K562 (cell line): ENCODE results near the gene TBC1D1. TPM values are rescaled to one million over a fixed set of nuclear protein-coding genes. Genes with fewer than 3 reads are reported as not detected.

Experiments used
- ATAC-seq: fragments of 200-7000 bp; cut with Tn5 transposase; 3 replicates; pipeline ENCODE4 v1.9.1; 2020; ENCODE audit warnings: moderate library complexity
- BruUV-seq: library from RNA; stranded (reverse); fragments of 400-500 nt; replicated peaks from 2 replicates; lab custom pipeline; 2021; lab: Mats Ljungman, UMichigan
- CTCF ChIA-PET: fragments of 300-600 bp; formaldehyde crosslinking; extraction: SDS; loops from one replicate; lab custom pipeline; 2021; ENCODE audit warnings: low intra/inter-chr PET ratio; lab: Yijun Ruan, JAX
- POLR2A ChIA-PET: fragments of 300-600, 350-650 bp; sonication (Branson Sonifier 250); formaldehyde crosslinking; extraction: SDS; loops from one replicate; lab custom pipeline; 2021; ENCODE audit warnings: antibody characterized with exemption, inconsistent platforms; lab: Yijun Ruan, JAX
- DNase-seq, 4 experiments: peaks; one replicate each; pipeline versions ENCODE4 v3.0.0 to v3.0.0-alpha.2; 2011 to 2018; ENCODE audit warnings: low spot score in 3 of 4, mixed read lengths in 3 of 4; ENCODE audit errors: extremely low read depth in 1 of 4
- FAIRE-seq: peaks from 2 replicates; lab custom pipeline; 2011; peaks lifted over from hg19 to GRCh38; lab: Jason Lieb, UNC
- H2AFZ ChIP-seq: 2 replicates; pipeline ENCODE4 v1.6.0; 2011; ENCODE audit warnings: low read depth, low read length, control low read depth, inconsistent platforms
- H3K27ac ChIP-seq: fragments of 200-600 bp; 3 replicates; pipeline ENCODE4 v1.8.0; 2011; ENCODE audit warnings: low read depth, mild to moderate bottlenecking, control low read depth, inconsistent platforms, low read length, moderate library complexity, mixed read lengths; ENCODE audit errors: extremely low read depth
- H3K27me3 ChIP-seq, 2 experiments: fragments of 300-600 bp in 1 of 2; 2 replicates in 1 of 2; 3 replicates in 1 of 2; pipeline versions ENCODE4 v1.6.0 to v1.8.0; 2011; ENCODE audit warnings: inconsistent platforms in 2 of 2, low read length in 2 of 2, mild to moderate bottlenecking in 1 of 2, mixed read lengths in 1 of 2, moderate library complexity in 1 of 2; ENCODE audit not compliant: control insufficient read depth in 2 of 2, insufficient read depth in 2 of 2
- H3K36me3 ChIP-seq: fragments of 300-600 bp; 3 replicates; pipeline ENCODE4 v1.8.0; 2011; ENCODE audit warnings: mild to moderate bottlenecking, low read length, inconsistent platforms; ENCODE audit not compliant: control insufficient read depth, insufficient read depth
- H3K4me1 ChIP-seq, 2 experiments: fragments of 200-600 bp in 1 of 2; replicated peaks in 1 of 2; 2 replicates in 1 of 2; 3 replicates in 1 of 2; pipeline versions ENCODE4 v1.5.1 to v1.8.0; 2011; ENCODE audit warnings: inconsistent platforms in 2 of 2, low read length in 2 of 2, mild to moderate bottlenecking in 1 of 2, mixed read lengths in 1 of 2, moderate library complexity in 1 of 2; ENCODE audit not compliant: control insufficient read depth in 2 of 2, insufficient read depth in 2 of 2
- H3K4me2 ChIP-seq: 2 replicates; pipeline ENCODE4 v1.6.1; 2011; ENCODE audit warnings: low read length, control low read depth, inconsistent platforms, mixed read lengths; ENCODE audit not compliant: insufficient read depth
- H3K4me3 ChIP-seq: fragments of 200-600 bp; sonication (generic), shearing (Covaris generic); 2 replicates; pipeline ENCODE4 v1.5.1; 2016; ENCODE audit warnings: control low read depth, inconsistent platforms
- H3K79me2 ChIP-seq: fragments of 200-600 bp; 3 replicates; pipeline ENCODE4 v1.8.0; 2011; ENCODE audit warnings: low read length, inconsistent platforms; ENCODE audit not compliant: control insufficient read depth, insufficient read depth
- H3K9ac ChIP-seq, 2 experiments: 2 replicates each; pipeline versions ENCODE4 v1.6.0 to v1.6.1; 2011; ENCODE audit warnings: low read depth in 2 of 2, low read length in 2 of 2, control low read depth in 1 of 2, inconsistent platforms in 1 of 2, mild to moderate bottlenecking in 1 of 2, mixed read lengths in 1 of 2; ENCODE audit not compliant: insufficient read depth in 1 of 2
- H3K9me1 ChIP-seq: one replicate; pipeline ENCODE4 v1.6.0; 2011; ENCODE audit warnings: inconsistent platforms, mild to moderate bottlenecking, low read length, moderate library complexity; ENCODE audit not compliant: control insufficient read depth, insufficient read depth
- H3K9me3 ChIP-seq: replicated peaks from 2 replicates; pipeline ENCODE4 v1.5.1; 2011; ENCODE audit warnings: low read depth, low read length, inconsistent platforms; ENCODE audit not compliant: control insufficient read depth, insufficient read depth
- H4K20me1 ChIP-seq: replicated peaks from 2 replicates; pipeline ENCODE4 v1.6.1; 2011; ENCODE audit warnings: low read length, inconsistent platforms, mixed read lengths; ENCODE audit not compliant: control insufficient read depth, insufficient read depth
- CBFA2T2 ChIP-seq: fragments of 450-650 bp; conservative IDR thresholded peaks from 2 replicates; pipeline ENCODE4 v1.6.1; 2017; ENCODE audit warnings: mild to moderate bottlenecking
- CBX1 ChIP-seq: sonication (generic); IDR thresholded peaks from 2 replicates; pipeline ENCODE4 v1.6.1; 2016; ENCODE audit warnings: antibody characterized with exemption, low read depth, mild to moderate bottlenecking
- CHCHD3 ChIP-seq: fragments of 250-450 bp; sonication (Bioruptor Pico); IDR thresholded peaks from 2 replicates; pipeline ENCODE4 v2.1.2; 2022; ENCODE audit warnings: mild to moderate bottlenecking
- ETV1 ChIP-seq: fragments of 450-650 bp; conservative IDR thresholded peaks from 2 replicates; pipeline ENCODE4 v1.6.1; 2016; ENCODE audit warnings: missing genetic modification characterization, control low read depth, low read depth, missing compliant biosample characterization
- EZH2 ChIP-seq: IDR thresholded peaks from 2 replicates; pipeline ENCODE4 v1.6.1; 2012; ENCODE audit warnings: low read depth, mild to moderate bottlenecking, inconsistent platforms, low read length, borderline replicate concordance
- L3MBTL2 ChIP-seq: fragments of 450-650 bp; IDR thresholded peaks from 2 replicates; pipeline ENCODE4 v1.6.1; 2016; ENCODE audit warnings: mild to moderate bottlenecking, moderate library complexity
- NEUROD1 ChIP-seq: fragments of 150-350 bp; IDR thresholded peaks from 2 replicates; pipeline ENCODE4 v1.6.1; 2014; ENCODE audit warnings: borderline replicate concordance, low read length, low read depth; ENCODE audit not compliant: partially characterized antibody
- POLR2AphosphoS2 ChIP-seq: IDR thresholded peaks from 2 replicates; pipeline ENCODE4 v1.6.1; 2012; ENCODE audit warnings: low read length, improper control_type of control experiment
- POU5F1 ChIP-seq: fragments of 150-350 bp; IDR thresholded peaks from 2 replicates; pipeline ENCODE4 v1.6.1; 2014; ENCODE audit warnings: borderline replicate concordance, low read length, low read depth, mild to moderate bottlenecking; ENCODE audit not compliant: partially characterized antibody
- RHOXF2B ChIP-seq: fragments of 250-450 bp; sonication (Bioruptor Pico); conservative IDR thresholded peaks from 2 replicates; pipeline ENCODE4 v1.5.1; 2021
- RUNX1 ChIP-seq: sonication (generic); IDR thresholded peaks from 2 replicates; pipeline ENCODE4 v1.6.1; 2016; ENCODE audit warnings: antibody characterized with exemption, low read depth
- ZNF184 ChIP-seq: sonication (generic); formaldehyde crosslinking; IDR thresholded peaks from 2 replicates; pipeline ENCODE4 v1.5.0; 2020; ENCODE audit warnings: missing genetic modification reagents
- ZNF232 ChIP-seq: sonication (generic); formaldehyde crosslinking; IDR thresholded peaks from 2 replicates; pipeline ENCODE4 v1.8.0; 2022; ENCODE audit warnings: mild to moderate bottlenecking, missing genetic modification reagents
- WGBS: fragments of 100-300 bp; shearing (Covaris generic); methylation state at CpG from one replicate; pipeline ENCODE4 v1.1.6; 2016; ENCODE audit warnings: low coverage, mixed read lengths; ENCODE audit not compliant: insufficient coverage; ENCODE audit errors: missing lambda C conversion rate; 5-methylcytosine and 5-hydroxymethylcytosine counted together
- in situ Hi-C: fragments of 300-500 bp; cut with MboI; formaldehyde crosslinking; loops from 4 replicates; pipeline ENCODE4 v1.15.0; 2018; ENCODE audit warnings: inconsistent platforms, mixed read lengths
- intact Hi-C: fragments of 100-400 bp; cut with micrococcal nuclease; formaldehyde crosslinking; loops from 2 replicates; pipeline ENCODE4 v1.14.2; 2022
- polyA plus RNA-seq, 8 experiments: library from polyadenylated mRNA; depleted of rRNA in 4 of 8; stranded (reverse) in 5 of 8; unstranded in 3 of 8; fragments of >200 nt; fragmentation: Nextera tagmentation in 2 of 8; fragmentation: Illumina TruSeq in 1 of 8; extraction: Ambion mirVana in 2 of 8; extraction: Trizol in 1 of 8; gene quantifications; 2 replicates each; pipeline versions ENCODE4 v1.2.1 to v1.2.3, GENCODE V29; 2011 to 2014; ENCODE audit warnings: inconsistent platforms in 1 of 8, missing spikeins in 1 of 8
- total RNA-seq, 7 experiments: library from RNA; depleted of rRNA in 6 of 7; stranded (reverse); fragments of >200 nt in 6 of 7; fragmentation: Illumina TruSeq in 2 of 7; extraction: Trizol in 2 of 7; gene quantifications; 2 replicates each; pipeline versions ENCODE4 v1.2.1 to v1.2.3, GENCODE V29; 2011 to 2021; ENCODE audit warnings: low replicate concordance in 1 of 7
- TF ChIP-seq, protein P1 (sequence below): fragments of 250-450 bp; sonication (Bioruptor Pico); IDR thresholded peaks from 2 replicates; pipeline ENCODE4 v1.8.0; 2022; ENCODE audit warnings: moderate library complexity, mild to moderate bottlenecking, inconsistent platforms
- TF ChIP-seq, protein P2 (sequence below): IDR thresholded peaks from 2 replicates; pipeline ENCODE4 v1.6.1; 2016; ENCODE audit warnings: missing genetic modification characterization, missing compliant biosample characterization

The TBC1D1 gene
- total and polyA plus RNA-seq, 9 of the 15 experiments (the other 6 are each of a cell fraction or from before 2014, with no cell fraction given) = 0.59 to 14.2 (median 8.8) TPM

GRCh38 chr4:37868238-37868637 lies 22.6 kb upstream of the TBC1D1 start (continued):
- TF ChIP-seq, protein P1, sequence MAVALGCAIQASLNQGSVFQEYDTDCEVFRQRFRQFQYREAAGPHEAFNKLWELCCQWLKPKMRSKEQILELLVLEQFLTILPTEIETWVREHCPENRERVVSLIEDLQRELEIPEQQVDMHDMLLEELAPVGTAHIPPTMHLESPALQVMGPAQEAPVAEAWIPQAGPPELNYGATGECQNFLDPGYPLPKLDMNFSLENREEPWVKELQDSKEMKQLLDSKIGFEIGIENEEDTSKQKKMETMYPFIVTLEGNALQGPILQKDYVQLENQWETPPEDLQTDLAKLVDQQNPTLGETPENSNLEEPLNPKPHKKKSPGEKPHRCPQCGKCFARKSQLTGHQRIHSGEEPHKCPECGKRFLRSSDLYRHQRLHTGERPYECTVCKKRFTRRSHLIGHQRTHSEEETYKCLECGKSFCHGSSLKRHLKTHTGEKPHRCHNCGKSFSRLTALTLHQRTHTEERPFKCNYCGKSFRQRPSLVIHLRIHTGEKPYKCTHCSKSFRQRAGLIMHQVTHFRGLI (CRISPR knock-in tag) = no peak
- TF ChIP-seq ZNF232 (CRISPR knock-in tag) = no peak
- no peak for TF ChIP-seq CBFA2T2
- TF ChIP-seq POLR2AphosphoS2 = no peak
- TF ChIP-seq CBX1 = no peak
- no peak for TF ChIP-seq RUNX1
- no peak for TF ChIP-seq ETV1 (tag)
- no peak for TF ChIP-seq ZNF184 (CRISPR knock-in tag)

- FAIRE-seq = no peak
- Histone ChIP-seq H2AFZ (no peak overlapping the region), H3K4me1 (no peaks in the 10 kb centered on the region), H3K36me3 (0 out of 3 replicates have a peak, but pooled peaks cover 2% of the 10 kb centered on the region), H3K27ac (no peak overlapping the region), H3K79me2 (no peaks in the 10 kb centered on the region), H3K4me2 (no peak overlapping the region), H3K9ac (no peak overlapping the region), H3K9me1 (no peaks in the 10 kb centered on the region), H3K4me3 (no peak overlapping the region), H3K9me3 (no peaks in the 10 kb centered on the region), H3K27me3 (no peaks in the 10 kb centered on the region), H4K20me1 (no peaks in the 10 kb centered on the region)
- no peak for ATAC-seq
- intact Hi-C loops (no loop called here), in situ Hi-C loops (no loop called here)
- TF ChIP-seq NEUROD1 (no peak), EZH2 (no peak), POU5F1 (no peak), RHOXF2B (no peak), CHCHD3 (CRISPR knock-in tag) (no peak), L3MBTL2 (no peak)
- TF ChIP-seq, protein P2, sequence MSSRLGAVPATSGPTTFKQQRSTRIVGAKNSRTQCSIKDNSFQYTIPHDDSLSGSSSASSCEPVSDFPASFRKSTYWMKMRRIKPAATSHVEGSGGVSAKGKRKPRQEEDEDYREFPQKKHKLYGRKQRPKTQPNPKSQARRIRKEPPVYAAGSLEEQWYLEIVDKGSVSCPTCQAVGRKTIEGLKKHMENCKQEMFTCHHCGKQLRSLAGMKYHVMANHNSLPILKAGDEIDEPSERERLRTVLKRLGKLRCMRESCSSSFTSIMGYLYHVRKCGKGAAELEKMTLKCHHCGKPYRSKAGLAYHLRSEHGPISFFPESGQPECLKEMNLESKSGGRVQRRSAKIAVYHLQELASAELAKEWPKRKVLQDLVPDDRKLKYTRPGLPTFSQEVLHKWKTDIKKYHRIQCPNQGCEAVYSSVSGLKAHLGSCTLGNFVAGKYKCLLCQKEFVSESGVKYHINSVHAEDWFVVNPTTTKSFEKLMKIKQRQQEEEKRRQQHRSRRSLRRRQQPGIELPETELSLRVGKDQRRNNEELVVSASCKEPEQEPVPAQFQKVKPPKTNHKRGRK = no peak
- 25% methylated on average over 1 of the region's 1 CpG for WGBS
- ChIA-PET POLR2A (no interaction called here), CTCF (no interaction called here)
- no TSS peak for BruUV-seq
- DNase-seq = no peak
Observed at GRCh38 chr4:37872310-37872988, 18.4 kb upstream of the TBC1D1 start.
